Stimulated activated naive CD4-positive, alpha-beta T cell treated with Interleukin-2 at 50 U/mL for 16 hours (primary cell): ENCODE results near the gene PDZD2.

ENCODE experiments used
- DNase-seq: peaks from one replicate; lab custom pipeline; 2025; lab: John Stamatoyannopoulos, UW

PDZD2 gene

DNA sequence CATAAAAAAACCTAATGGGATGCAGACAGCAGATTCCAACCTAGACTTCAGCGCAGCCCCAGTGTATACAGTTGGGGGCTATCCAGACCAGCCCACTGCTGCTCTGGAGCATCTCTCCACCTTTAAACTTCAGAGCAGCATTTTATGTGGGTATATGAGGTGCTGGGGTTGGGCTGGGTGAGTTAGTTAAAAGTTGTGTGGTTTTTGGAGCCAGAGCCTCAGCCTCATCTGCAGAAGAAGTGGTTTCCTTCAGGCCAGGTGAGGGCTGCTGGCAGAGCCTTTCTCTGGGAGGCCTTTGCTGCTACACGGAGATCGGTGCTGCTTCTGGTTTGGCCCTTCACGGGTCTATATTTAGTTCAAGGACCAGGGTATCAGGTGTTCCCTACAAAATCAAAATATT, 228.3 kb downstream of the PDZD2 start:
- no peak for DNase-seq

- no peak for DNase-seq
These were observed 241.5 kb downstream of the PDZD2 start for GRCh38 chr5:31880449-31880848.

GRCh38 chr5:31884896-31885295, 246.0 kb downstream of the PDZD2 start:
- DNase-seq = no peak

DNA sequence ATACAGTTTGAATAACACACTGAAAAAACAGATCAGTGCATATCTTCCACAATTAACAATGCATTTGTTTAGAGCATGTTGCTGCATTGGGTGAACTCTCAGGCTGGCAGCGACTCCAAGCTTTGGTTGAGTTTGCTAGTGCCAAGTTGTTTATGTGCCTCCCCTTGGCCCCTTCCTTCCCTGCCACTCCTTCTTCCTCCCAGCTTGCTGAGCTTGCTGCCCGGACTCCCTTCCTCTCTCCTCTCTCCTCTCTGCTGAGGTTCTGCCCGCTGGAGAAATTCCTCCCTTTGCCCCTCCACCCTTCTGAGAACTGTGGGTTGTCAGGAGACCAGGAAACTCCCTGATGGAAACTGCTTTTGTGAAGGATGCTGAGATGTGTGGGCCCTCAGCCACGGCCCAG, 247.3 kb downstream of the PDZD2 start:
- no peak for DNase-seq

GRCh38 chr5:31887556-31887955, 248.6 kb downstream of the PDZD2 start:
- DNase-seq = no peak

DNA sequence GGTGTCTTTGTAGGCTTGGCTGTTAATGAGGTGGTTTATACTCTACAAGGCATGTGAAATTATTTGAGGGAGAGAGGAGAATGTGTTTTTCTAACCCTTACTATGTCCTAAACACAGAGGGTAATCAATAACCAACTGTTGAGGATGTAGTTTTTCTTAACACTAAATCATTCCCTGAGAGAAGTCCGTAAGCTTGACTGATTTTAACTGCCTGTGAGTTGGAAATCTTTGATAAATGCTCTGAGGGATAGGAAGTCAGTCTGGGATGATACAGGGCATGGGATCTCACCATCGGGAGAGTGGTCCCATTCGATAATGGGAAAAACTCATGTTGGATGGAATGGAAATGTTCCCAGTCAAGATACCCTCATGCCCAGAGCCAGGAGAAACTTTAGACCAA, 249.6 kb downstream of the PDZD2 start:
- DNase-seq = no peak

- no peak for DNase-seq
These were observed 250.2 kb downstream of the PDZD2 start for GRCh38 chr5:31889001-31889561.

DNA sequence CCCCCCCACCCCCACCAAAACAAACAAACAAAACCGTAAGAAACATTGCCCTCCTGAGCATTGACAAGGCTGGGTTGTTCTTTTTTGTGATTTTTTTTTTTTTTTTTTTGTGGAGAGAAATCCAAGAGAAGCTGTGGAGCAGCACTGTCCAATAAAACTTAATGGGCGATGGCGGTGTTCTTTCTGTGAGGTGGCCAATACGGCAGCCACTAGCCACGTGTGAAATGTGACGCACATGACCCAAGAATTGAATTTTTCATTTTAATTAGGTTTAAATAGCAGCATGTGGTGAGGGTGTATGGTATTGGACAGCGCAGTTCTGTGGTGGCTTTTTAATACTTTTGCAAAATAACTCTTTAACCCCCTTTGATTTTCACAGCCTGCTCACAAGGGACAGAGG, 251.1 kb downstream of the PDZD2 start:
- DNase-seq = no peak

GRCh38 chr5:31894141-31894540, 255.2 kb downstream of the PDZD2 start:
- DNase-seq = no peak

- no peak for DNase-seq
These were observed 256.4 kb downstream of the PDZD2 start for GRCh38 chr5:31895199-31895820.

GRCh38 chr5:31898036-31898632, 259.2 kb downstream of the PDZD2 start:
- no peak for DNase-seq

DNA sequence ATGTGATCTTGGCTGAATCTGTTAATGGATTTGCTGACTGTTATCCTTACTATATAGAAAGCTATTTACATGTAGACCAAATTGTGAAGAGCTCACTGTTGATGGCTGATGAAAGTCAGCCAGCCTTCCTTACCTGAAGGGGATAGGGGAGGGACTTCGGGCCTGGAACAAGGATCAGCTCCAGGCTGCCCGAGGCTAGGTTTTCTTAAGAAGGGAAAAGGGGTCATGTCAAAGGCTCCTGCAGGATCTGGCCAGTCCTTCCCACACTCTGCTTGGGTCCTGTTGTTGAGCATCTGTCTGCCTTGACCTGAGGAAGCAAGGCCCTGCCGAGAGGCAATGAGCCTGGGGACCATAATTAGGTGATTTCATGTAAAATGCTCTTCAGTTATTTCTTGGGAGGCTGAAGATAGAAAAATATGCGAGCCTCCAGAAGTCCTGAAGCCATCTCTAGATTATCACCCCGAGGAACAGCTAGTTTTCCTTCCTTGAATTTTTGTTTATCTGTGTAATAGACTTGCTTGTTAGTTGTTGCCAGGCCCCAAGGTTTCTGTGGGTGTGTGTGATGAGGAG, 261.4 kb downstream of the PDZD2 start:
- no peak for DNase-seq

GRCh38 chr5:31901807-31902530, 263.0 kb downstream of the PDZD2 start:
- no peak for DNase-seq

GRCh38 chr5:31908396-31908795, 269.5 kb downstream of the PDZD2 start:
- DNase-seq = no peak

DNA sequence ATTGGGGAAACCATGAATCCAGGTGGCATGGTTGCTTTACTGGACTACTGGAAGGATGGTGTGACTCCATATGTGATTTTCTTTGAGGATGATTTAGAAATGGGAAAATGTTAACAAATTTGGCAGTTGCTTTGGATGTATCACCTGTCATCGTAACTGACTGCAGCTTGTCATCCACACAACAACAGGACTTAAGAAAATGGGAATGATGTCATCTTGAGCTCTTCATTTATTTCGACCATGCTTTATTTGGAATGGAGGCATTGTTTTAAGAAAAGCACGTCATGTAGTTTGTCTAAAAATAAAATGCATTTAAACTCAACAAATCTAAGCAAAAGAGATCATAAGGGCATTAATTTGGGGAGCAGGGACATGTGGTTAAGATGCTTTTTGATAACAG, 270.1 kb downstream of the PDZD2 start:
- no peak for DNase-seq

DNA sequence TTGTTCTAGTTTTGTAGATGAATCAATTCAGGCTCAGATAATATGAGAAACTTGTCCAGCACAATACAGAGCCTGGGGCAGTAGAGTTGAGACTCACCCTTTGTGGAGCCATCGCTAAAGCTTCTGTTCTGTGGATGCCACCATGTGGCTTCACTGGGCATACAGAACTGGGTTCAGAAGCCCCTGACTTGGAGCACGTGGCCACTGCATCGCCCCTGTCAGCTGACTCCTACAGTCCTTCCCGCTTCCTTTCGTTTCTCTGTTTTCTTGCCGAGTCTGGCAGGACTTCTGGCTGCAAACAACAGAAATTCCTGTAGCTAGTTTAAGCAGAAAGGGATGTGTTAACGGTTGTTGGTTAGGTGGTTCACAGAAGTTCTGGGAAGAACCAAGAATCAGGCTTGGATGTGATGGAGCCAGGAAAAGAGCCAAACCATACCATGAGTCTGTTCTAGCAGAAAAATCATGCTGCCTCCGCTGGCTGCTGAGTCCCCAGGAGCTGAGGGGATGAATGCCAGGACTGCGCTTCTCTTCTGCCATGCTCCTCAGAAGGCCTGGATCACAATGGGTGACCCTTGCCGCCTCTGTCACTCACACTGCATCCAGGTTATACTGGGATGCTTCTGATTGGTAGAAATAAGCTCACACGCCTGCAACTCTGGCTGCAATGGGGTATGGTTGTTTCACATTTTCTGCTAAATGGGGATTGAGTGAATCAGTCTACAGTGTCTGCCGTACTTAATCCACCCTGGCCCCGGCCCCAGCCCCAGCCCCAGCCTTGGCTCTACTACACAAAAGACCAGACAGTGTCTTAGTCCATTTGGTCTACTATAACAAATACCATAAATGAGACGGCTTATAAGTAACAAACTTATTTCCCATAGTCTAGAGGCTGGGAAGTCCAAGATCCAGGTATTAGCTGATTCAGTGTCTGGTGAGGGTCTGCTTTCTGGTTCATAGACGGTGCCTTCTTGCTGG, 272.6 kb downstream of the PDZD2 start:
- DNase-seq = no peak

GRCh38 chr5:31913808-31914207, 274.9 kb downstream of the PDZD2 start:
- DNase-seq = no peak

- no peak for DNase-seq
These were observed 277.4 kb downstream of the PDZD2 start for GRCh38 chr5:31916327-31916726.

- DNase-seq = no peak
These were observed 279.8 kb downstream of the PDZD2 start for GRCh38 chr5:31918739-31919138.

DNA sequence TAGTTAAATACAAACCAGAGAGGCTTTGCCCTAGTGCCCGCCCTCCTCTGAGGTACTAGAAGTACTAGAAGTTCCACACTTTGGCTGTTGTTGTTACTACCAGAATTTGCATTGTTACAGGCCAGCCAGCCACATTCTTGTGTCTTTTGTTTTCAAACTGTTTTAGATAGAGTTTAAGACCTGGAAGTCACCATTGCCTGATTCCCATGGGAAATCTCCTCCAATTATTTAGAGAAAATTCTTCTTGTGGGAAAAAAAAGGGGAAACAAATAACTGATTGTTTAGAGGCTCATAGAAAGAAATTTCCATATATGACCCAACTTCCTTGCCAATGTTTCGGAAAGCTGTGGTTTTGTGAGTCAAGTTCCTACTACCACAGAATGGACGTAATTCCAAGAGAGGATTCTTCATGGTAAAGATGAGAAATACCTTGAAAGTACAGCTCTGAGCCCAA, 282.9 kb downstream of the PDZD2 start:
- DNase-seq = no peak

GRCh38 chr5:31924005-31924404, 285.1 kb downstream of the PDZD2 start:
- no peak for DNase-seq

- no peak for DNase-seq
These were observed 292.9 kb downstream of the PDZD2 start for GRCh38 chr5:31931874-31932273.
